Gastroesophageal sphincter (tissue), 3 donors: ENCODE measurements around the gene PSMB11.

Experiments used
- CTCF ChIP-seq, 4 experiments: fragments of 200-600 bp in 2 of 4; fragments of 450-650 bp in 2 of 4; sonication (generic) in 1 of 4; IDR thresholded peaks; one replicate each; pipeline ENCODE4 v1.5.1; 2017 to 2019; ENCODE audit warnings: antibody characterized with exemption in 4 of 4, mild to moderate bottlenecking in 2 of 4, moderate library complexity in 2 of 4
- POLR2A ChIP-seq, 2 donors: fragments of 450-650 bp; IDR thresholded peaks; one replicate each; pipeline ENCODE4 v1.6.1; 2017; ENCODE audit warnings: antibody characterized with exemption in 2 of 2, mild to moderate bottlenecking in 2 of 2, moderate library complexity in 1 of 2

GRCh38 chr14:22998329-22999012, 43.5 kb upstream of the PSMB11 start:
- TF ChIP-seq POLR2A (IDR thresholded peaks at IDR 0.05) (no peak), CTCF (IDR thresholded peaks at IDR 0.05) (no peak)
